GM12878 (cell line): ENCODE results near the gene ABCG2.

ENCODE experiments used
- CTCF ChIP-seq, 3 experiments: IDR thresholded peaks in 2 of 3; conservative IDR thresholded peaks in 1 of 3; 2 replicates each; pipeline ENCODE4 v1.5.1; 2011; ENCODE audit warnings: low read depth in 3 of 3, low read length in 3 of 3, mild to moderate bottlenecking in 3 of 3, control low read depth in 2 of 3, moderate library complexity in 2 of 3, inconsistent platforms in 1 of 3, mixed read lengths in 1 of 3; ENCODE audit not compliant: control insufficient read depth in 2 of 3, insufficient read depth in 1 of 3; ENCODE audit errors: extremely low read depth in 1 of 3
- NR2F1 ChIP-seq: fragments of 450-650 bp; conservative IDR thresholded peaks from 2 replicates; pipeline ENCODE4 v1.6.1; 2017; ENCODE audit warnings: mild to moderate bottlenecking

GRCh38 chr4:88097301-88097700 lies 61.1 kb downstream of the ABCG2 start:
- TF ChIP-seq NR2F1, result no peak
- no peak for TF ChIP-seq CTCF (IDR thresholded peaks at IDR 0.05 in 2 of 3, conservative IDR thresholded peaks at IDR 0.05 in 1 of 3; ENCODE audit: control insufficient read depth in 2 of 3, extremely low read depth in 1 of 3, insufficient read depth in 1 of 3, low read depth in 3 of 3, low read length in 3 of 3)
